NCI-H1436 (cell line): ENCODE results near the gene FOXN4.

Experiments
- DNase-seq: peaks from one replicate; lab custom pipeline; 2025; lab: John Stamatoyannopoulos, UW

Gene FOXN4

DNA sequence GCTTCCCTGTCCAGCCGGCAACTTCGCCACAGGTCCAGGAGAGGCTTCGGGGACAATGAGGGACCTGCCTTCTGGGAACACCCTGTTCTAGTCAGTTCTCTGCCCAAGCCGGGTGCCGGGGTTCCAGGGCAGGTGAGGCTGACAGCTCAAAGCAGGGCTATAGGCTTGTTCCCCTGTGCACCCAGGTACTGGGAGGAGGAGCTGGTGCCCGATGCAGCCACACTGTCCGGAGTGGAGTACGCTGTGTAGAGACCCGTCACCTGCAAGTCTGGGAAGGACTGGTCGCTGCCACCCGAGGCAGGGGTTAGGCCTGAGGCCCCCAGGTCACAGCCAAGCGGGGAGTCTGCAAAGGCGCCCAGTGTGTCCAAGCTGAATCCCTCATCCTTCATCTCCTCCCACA lies 29.6 kb downstream of the FOXN4 start:
- no peak for DNase-seq

DNA sequence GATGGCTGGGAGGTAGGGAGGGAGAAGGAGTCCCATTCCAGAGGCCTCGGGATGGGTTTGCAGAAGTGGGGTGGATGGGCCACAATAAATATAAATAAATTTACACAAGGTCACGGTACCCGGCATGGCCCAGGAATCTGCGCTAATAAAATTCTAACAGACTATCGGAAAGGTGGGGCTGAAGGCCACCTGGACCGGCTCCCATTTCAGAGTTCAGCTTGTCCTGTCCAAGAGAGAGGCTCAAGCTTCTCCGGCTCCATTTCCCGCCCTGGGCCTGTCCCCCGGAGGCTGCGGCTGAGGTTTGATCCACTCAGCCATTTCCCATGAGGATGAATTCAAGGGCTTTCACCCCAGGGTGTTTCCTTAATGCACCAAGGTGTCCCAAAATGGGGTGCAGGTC lies 30.2 kb downstream of the FOXN4 start:
- DNase-seq: no peak

DNA sequence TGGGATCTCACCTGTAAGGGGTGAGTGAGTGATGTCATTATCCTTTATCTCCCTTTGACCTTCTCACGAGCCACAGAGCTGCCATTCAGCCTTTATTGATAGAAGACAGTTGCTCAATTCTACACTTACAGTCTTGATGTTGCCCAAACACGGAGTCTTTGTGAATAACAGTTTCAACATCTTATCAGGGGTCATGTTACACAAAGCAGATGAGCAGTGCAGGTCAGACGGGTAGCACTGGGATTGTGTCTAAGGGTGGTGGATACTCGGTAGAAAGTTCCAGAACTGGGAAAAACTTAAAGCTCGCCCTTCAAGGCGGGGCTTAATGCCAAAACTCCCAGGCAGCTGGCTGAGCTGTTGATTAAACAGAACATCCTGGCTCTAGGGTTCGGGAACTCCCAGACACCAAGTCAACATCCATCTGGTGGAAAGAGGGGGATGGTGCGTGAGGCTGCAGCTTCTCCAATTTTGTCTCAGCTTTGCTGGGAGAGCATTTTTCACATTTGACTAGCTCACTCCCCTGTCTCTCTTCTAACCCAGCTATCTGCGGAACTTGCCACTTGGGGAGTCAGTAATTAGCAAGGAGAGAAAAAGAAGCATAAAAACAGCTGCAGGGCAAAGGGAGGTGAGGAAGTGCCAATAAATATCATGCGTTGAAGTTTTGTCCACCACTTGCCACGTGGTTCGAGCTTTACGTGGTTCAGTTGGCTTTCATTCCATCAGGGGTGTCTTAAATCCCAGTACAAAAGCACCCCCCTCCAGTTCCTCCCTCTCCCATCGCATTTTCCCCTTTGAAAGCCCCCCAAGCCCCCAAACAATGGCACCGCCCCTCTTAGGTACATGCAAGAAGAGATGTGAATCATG lies 31.0 kb downstream of the FOXN4 start:
- DNase-seq: no peak

DNA sequence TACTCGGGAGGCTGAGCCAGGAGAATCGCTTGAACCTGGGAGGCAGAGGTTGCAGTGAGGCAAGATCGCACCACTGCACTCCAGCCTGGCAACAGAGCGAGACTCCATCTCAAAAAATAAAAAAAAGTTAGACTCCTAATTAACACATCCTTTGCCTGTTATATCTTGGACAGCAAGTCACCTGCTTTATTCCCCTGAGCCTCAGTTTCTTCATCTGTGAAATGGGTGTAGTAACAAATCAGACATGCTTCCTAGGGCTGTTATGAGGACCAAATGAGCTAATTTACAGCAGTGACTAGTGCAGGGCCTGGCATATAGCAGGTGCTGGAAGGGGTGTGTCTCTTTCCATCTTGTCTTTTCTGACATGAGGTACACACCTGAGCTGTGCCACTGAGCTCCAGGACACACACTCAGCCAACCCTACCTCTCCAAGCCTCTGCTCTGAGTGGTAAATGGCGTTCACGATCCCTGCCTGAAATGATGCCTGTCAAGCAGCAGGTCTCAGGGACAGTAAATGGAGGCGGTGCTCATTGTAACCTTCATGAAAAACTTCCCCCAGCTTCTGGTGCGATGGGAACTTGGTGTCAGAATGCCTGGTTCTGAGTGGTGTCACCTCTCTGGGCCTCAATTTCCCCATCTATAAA lies 31.7 kb downstream of the FOXN4 start:
- no peak for DNase-seq

DNA sequence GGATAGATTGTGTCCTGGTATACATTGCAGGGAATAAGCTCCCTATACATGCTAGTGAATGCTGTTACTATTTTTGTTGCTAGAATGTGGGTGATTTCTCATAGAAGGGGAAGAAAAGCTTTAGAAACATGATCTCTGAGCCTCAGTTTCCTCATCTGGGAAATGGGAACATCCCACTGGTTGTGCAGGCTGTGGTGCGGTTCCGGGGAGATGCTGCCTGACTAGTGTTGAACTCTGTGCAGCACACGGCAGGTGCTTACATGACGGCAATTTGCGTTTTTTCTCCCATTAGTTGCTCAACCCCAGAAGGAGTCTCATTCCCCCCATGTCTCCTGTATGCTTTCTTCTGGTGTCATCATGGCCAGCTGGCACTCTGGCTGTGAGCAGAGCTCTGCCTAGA lies 32.9 kb downstream of the FOXN4 start:
- no peak for DNase-seq

DNA sequence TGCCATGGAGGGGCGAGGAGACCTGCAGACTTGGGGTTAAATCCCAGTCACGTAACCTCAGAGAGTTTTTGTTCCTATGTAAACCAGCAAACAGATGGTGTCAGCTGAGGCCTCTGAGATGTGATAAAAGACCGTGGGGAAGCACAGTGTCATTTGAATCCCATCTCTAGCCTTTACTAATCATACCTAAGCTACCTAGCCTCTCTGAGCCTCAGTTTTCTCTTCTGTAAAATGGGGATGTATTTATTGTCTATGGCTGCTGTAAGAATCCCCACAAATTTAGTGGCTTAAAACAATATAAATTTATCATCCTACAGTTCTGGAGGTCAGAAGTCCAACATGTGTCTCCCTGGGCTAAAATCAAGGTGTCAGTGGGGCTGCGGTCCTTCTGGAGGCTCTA lies 33.9 kb downstream of the FOXN4 start:
- no peak for DNase-seq

DNA sequence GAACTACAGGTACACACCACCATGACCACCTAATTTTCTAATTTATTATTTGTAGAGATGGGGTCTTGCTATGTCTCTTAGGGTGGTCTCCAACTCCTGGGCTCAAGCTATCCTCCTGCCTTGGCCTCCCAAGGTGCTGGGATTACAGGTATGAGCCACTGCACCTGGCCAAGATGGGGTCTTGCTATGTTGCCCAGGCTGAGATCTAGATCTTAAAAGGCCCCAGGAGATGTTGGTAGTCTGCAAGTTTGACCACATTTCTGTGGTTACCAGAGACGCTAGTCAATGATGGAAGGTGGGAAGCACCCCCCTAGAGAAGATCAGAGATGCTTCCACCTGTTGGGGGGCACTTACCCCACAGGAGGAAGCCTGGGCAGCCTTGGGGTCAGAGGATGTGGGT lies 34.7 kb downstream of the FOXN4 start:
- no peak for DNase-seq

DNA sequence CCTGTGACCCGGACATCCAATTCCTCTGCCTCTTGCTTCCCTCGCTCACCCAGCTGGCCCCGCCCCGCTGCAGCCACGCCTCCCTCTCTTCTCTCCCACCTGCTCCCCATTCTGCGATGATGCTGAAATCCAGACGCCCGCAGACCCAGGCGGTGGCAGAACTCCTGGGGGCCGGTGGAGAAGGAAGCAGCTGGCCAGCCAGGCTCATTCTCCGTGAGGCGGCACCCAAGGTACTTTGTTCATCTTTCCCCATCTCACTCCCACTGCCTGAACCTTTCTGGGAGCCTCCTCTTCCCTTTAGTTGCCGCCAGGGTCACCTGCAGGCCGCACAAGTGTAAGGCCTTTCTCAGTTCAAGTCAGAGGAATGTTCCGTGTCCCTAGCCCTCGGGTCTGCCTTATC lies 35.7 kb downstream of the FOXN4 start:
- peak; percentile 51 for DNase-seq

DNA sequence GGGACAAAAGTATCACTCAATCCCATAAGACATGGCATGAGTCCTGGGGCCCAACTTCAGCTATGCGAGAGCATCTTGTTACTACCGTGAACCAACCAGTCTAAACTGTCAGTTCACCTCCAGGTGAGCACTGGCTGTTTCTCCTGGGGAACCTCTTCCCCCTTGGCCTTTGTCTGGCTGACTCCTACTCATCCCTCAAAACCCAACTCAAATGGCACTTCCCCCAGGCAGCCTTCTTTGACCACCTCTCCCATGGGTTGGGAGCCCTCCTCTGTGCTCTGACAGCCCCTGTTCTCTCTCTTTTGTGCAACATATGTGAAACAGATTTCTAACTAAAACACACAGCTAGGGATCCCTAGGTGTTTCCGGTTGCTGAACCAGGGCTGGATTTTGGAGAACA lies 37.7 kb downstream of the FOXN4 start:
- DNase-seq: no peak

DNA sequence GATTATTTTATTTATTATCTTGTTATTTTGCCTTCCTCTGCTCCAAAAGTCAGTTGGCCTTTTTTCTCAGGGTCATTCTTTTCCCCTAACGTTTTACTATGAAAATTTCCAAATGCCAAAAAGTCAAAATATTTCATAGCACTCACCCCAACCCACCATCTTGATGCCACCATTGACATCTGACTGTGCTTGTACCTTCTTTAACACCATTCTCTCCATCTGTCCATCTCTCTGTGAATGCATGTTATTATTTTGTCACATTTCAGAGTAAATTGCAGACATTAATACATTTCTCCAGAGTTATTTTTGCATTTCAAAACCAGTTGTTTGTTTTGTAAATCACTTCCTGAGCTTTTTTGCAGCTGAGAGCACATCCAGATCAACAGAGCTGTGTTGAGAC lies 38.6 kb downstream of the FOXN4 start:
- no peak for DNase-seq

DNA sequence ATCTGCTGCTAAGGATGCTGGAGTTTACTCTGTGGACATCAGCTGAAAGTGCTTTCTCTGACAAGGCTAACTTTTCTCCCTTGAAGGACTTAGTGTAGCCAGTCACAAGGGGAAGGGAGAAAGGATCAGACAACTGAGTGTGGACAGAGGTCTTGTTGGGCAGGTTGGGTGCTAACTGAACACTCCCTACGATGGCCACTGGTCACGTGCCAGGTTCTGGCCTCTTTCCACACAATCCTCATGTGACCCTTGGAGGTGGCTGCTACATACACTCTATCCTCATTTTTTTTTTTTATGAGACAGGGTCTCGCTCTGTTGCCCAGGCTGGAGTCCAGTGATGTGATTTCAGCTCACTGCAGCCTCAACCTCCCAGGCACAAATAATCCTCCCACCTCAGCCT lies 39.7 kb downstream of the FOXN4 start:
- no peak for DNase-seq

DNA sequence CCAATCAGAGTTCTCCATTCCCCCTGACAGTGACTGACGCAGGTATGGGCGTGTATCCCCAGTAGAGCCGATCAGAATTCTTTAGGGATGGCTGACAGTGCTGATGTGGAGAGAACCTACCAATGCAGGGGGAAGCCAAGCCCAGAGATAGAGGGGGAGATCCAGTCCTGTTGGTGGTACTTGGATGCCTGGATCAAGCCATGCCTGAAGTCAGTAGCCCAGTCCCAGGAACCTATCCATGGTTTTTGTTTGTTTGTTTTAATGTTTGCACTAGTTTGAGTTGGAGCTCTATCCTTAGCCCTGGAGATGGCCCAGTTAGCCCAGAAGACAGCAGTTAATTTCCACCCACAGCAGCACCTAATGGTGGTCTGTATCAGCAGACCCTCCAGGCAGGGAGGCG lies 40.2 kb downstream of the FOXN4 start:
- DNase-seq: no peak

DNA sequence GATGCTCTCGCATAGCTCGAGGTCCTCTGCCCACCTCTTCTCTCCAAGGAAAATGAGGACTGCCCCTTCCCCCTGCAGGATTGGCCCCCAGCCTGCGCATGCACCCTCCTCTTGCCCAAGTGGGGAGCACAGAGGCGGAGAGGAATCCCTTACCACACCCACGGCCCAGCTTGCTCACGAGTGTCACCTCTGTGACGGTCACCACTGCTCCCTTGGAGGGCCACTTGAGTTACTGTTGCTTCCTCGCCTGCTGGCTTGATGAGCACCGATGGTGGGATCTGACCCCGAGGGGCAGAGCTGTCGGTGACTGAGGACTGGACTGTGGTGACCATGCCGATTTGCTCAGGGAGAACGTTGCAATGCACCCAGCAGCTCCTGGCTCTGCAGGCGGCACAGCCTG lies 41.7 kb downstream of the FOXN4 start:
- no peak for DNase-seq

DNA sequence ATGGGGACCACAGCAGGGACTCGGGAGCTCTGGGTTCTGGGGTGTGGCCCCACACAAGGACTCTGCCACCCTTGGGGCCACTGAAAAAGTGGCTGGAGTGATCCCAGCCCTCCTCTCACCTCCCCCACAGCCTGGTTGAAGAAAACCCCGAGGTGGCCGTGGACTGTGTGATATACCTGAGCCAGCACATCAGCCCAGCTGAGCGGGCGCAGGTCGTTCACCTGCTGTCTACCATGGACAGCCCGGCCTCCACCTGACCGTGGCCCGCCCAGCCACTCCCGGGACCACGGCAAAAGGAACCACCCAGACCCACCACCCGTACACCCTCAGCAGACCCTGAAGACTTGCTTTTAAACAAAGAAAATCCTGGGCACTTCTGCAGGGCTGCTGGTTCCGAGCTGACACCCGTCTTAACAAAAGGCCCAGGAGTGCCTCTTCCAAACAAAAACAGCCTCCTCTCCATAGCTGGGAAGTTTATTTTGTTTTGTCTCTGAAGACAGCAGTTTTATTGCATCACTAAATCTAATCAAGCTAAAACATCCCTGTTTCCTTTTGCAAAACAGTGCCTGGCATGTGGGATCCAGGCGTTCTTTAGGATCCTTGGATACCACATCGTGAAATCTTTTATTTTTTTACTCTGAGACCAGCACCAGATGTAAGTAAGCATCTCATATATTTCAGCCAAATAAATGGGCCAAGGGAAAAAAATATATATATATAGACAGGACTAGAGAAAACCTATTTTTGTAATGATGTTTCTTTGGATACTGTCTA lies 42.8 kb downstream of the FOXN4 start:
- DNase-seq: no peak

DNA sequence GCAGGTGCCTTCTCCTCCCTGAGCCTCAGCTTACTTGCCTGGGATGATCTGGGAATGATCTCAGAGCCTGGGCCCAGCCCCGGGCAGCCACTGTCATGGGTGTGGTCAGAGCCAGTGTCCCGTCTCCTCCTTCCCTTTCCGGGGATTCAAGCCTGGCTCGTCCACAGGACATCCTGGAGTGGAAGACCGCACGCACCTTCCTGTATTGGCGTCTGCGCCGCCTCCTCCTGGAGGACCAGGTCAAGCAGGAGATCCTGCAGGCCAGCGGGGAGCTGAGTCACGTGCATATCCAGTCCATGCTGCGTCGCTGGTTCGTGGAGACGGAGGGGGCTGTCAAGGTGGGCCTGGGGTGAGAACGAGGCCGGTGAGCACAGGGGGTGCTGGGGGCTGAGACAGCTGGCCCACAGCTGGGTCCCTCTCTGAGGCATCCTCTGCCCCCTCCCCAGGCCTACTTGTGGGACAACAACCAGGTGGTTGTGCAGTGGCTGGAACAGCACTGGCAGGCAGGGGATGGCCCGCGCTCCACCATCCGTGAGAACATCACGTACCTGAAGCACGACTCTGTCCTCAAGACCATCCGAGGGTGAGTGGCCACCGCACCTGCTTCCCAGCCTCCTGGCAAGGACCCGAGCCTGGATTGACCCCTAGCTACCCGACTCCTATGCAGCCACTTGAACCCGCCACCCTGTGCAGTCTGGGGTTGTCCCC lies 44.0 kb downstream of the FOXN4 start:
- DNase-seq: no peak

DNA sequence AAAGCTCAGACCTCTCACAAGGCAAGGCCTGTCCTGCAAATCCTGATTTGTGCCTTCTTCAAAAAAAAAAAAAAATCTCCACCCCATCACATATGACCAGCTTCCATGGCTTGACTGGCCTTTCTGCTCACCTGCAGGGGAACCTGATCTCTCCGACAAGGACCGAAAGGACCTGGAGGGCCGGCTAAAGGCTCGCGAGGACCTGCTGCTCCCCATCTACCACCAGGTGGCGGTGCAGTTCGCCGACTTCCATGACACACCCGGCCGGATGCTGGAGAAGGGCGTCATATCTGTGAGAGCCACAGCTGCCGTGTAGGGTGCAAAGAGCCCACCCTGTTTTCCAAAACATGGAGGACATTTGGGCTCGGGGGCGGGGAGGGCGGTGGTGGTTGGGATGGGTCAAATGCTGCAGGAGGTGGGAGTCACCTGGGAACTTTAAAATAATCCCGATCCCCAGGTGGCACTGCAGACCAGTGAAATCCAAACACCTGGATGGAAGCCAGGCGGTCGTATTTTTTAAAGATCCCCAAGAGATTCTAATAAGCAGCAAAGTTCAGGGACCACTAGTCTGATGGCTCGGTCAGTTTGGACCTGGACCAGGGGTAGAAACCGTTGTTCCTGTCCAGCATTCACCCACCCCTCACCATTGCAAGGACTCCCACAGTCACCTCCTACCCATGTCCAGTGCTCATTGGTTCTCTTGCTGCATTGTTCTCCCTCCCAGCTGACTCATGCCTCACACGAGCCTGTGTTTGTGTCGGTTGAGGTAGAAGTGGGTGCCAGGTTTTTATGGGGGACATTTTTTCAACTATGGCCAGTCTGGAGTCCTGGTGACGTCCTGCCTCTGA lies 44.8 kb downstream of the FOXN4 start:
- DNase-seq: no peak

DNA sequence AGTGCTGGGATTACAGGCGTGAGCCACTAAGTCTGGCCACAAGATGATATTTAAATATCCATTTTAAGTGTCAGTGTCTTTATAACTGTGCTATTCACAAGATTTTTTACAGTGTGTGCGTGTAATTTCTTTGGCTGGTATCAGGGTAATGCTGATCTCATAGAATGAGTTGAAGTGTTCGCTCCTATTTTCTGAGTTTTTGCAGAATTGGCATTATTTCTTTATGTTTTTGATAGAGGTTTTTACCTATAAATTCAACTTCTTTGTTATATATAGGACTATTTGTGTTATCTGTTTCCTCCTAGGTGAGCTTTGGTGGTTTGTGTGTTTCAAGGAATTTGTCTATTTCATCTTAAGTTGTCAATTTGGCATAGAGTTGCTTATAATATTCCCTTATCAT lies 45.6 kb downstream of the FOXN4 start:
- no peak for DNase-seq

DNA sequence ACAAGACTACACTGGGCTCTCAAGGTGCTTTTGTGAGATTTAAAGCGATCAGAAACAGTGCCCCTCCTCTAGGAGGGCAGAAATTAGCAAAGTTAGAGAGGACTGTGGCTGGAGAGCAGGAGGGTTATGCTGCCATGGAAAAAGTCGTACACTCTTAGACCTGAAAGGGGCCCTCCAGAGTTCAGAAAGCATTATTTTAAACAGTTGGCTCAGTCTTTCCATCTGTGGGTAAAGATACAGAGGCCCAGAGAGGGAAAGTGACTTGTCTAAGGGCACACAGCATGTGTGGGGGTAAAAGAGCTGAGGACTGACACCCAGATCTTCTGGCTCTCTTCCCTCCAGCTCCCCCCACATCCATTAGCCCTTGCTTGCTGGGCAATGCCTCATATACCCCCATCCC lies 47.1 kb downstream of the FOXN4 start:
- DNase-seq: no peak

DNA sequence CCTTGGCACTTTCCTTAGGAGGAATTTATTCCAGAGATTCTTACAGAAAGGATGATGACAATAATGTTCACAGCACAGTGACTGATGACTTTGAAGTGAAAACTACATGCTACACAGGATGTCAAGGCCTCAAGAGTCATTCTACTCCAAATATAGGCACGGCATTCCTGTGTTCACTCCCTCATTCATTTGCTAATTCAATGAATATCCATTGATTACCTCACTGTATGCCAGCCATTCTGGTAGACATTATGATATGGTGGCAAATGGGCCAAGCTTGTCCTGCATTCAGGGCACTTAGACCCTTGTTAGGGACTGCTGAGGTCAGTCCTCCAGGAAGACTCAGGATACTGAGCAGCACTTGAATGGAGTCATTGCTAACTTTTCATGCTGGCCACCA lies 48.0 kb downstream of the FOXN4 start:
- no peak for DNase-seq

DNA sequence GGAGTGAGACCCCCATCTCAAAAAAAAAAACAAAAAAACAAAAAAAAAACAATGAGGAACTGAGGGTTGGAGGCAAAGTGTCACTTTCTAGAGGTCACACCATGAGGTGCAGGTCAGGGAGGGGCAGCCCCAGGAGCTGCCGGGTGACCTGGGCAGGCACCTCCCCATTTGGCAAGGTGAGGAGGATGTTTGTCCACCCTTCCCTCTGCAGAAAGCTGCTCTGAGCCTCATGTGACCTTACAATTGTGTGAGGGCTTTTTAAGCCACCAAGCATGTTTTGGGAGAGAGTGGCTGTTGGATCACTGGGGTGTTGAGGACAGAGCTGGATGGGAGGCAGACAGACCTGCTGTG lies 49.6 kb downstream of the FOXN4 start:
- no peak for DNase-seq
